WI38 (cell line): Measurements from ENCODE around the gene ACTN4.

ENCODE experiments used
- H3K4me3 ChIP-seq: 2 replicates; pipeline ENCODE4 v1.5.1; 2011; ENCODE audit warnings: low read depth, mild to moderate bottlenecking, control low read depth, low read length
- CTCF ChIP-seq: IDR thresholded peaks from 2 replicates; pipeline ENCODE4 v1.5.1; 2012; ENCODE audit warnings: low read depth, mild to moderate bottlenecking, control low read depth, low read length

Gene ACTN4

DNA sequence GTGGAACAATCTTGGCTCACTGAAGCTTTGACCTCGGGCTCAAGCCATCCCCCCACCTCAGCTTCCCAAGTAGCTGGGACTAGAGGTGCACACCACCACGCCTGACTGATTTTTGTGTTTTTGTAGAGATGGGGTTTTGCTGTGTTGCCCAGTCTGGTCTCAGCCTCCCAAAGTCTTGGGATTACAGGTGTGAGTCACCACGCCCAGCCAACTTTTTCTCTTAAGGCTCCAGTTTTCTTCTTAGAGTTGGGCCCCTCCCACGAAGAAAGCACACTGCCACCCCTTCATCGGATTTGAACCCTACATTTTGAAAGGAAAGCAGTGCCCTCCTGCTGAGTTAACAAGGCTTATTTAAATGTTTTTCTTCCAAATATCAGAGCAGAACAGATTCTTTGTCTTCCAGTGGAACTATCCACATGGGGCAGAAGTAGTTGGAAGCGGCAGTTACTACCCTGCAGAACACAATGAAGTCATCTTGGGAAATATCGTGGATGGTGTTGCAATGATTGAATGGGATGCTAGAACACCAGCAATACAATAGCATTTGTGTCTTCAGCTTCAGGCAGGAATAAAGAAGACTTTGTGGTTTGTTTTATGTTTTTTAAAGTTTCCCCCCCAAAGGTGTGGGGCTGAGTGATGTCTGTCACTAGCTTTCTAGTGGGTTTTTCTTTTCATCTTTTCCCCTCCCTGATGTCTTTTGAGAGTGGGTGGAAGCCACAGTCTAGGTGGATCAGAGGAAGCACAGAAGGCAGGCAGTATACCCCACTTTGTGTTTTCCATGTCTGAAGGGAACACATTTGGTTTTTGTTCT lies 8.9 kb downstream of the ACTN4 start:
- TF ChIP-seq CTCF, result no peak
- H3K4me3 ChIP-seq, result no peak overlapping the region

GRCh38 chr19:38657633-38658222 lies 10.3 kb downstream of the ACTN4 start:
- no peak for TF ChIP-seq CTCF
- H3K4me3 ChIP-seq, result peak overlapping the region; percentile 7

- TF ChIP-seq CTCF, result no peak
- peak overlapping the region; percentile 26 for H3K4me3 ChIP-seq
These were observed 11.2 kb downstream of the ACTN4 start for GRCh38 chr19:38658462-38659306.

- no peak for TF ChIP-seq CTCF
- no peak overlapping the region for H3K4me3 ChIP-seq
These were observed 13.3 kb downstream of the ACTN4 start for GRCh38 chr19:38660724-38661123.

DNA sequence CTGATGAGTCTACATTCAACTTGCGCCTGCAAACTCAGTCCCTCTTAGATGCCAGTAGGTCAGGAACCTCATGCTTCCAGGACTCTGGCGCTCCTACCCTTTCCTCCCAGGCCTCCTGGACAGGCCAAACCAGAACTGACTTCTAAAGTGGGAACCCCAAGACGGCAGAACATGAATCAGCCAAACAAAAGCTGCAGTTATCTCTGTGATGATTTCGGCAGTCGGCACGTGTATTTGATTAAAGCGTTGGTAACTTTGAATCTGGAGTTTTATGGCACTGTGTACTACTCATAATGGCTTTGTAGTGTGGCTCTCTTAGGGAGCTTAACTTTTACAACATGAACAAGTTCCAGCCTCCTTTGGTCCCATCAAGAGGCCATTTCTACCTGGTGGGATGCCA lies 13.7 kb downstream of the ACTN4 start:
- no peak for TF ChIP-seq CTCF
- no peak overlapping the region for H3K4me3 ChIP-seq

DNA sequence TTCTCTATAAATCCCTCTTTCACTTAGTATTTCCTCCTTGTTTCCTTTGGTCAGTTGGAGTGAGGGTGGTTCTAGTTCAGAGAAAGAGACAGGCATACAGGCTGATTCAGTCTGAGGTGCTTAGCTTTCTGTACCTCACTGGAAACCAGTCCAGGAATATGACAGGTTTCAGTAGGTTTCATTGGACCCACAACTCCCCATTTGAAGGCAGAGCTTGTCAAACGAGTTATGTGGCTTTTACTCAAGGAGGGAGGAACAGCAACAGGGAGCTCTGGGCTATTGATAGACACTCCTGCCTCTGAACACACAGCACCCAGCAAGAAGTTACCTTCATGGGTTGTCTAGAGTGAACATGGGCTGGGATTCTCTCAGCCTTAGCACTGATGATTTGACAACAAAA lies 14.5 kb downstream of the ACTN4 start:
- no peak overlapping the region for H3K4me3 ChIP-seq
- no peak for TF ChIP-seq CTCF
